Measurements from ENCODE around the gene ADARB2. TPM values are rescaled to one million over a fixed set of nuclear protein-coding genes. Genes with fewer than 3 reads are reported as not detected.

ADARB2 gene
- total and polyA plus RNA-seq, 11 donors: 0.07 to 1.2 (median 0.28) TPM; not detected in 4

- TF ChIP-seq CTCF (IDR thresholded peaks at IDR 0.05): no peak
- TF ChIP-seq POLR2A (IDR thresholded peaks at IDR 0.05): no peak
- Histone ChIP-seq H3K4me3 (no peak overlapping the region), H3K9me3 (no peaks in the 10 kb centered on the region), H3K36me3 (no peaks in the 10 kb centered on the region), H3K27ac (no peak overlapping the region), H3K4me1 (no peaks in the 10 kb centered on the region), H3K27me3 (peaks cover 0 to 16% (median 0%) of the 10 kb centered on the region in 9 donors)
- DNase-seq (no peak), ATAC-seq (no peak)
- intact Hi-C loops (cut with DNase I): no loop called here
- 70 to 82% (median 71%) methylated on average over 7 of the region's 7 CpGs for WGBS, 4 donors
Observed at GRCh38 chr10:1191752-1192151, 545.6 kb downstream of the ADARB2 start.

- WGBS, 4 donors: 87 to 91% (median 89%) methylated on average over 22 of the region's 22 CpGs
- Histone ChIP-seq H3K36me3 (no peaks in the 10 kb centered on the region), H3K4me3 (no peak overlapping the region), H3K9me3 (no peaks in the 10 kb centered on the region), H3K27me3 (peaks cover 0 to 14% (median 0%) of the 10 kb centered on the region in 9 donors), H3K4me1 (no peaks in the 10 kb centered on the region), H3K27ac (no peak overlapping the region)
- DNase-seq (peak in 1 of 5 donors; percentile 25), ATAC-seq (peak in 1 of 4 donors; percentile 33)
- intact Hi-C loops (cut with DNase I): no loop called here
- no peak for TF ChIP-seq CTCF (IDR thresholded peaks at IDR 0.05)
- no peak for TF ChIP-seq POLR2A (IDR thresholded peaks at IDR 0.05)
Observed at GRCh38 chr10:1190791-1191490, 546.4 kb downstream of the ADARB2 start.

GRCh38 chr10:1190052-1190395 is 547.3 kb downstream of the ADARB2 start:
- H3K27ac ChIP-seq: no peak overlapping the region
- no peak for TF ChIP-seq POLR2A (IDR thresholded peaks at IDR 0.05)
- no peak overlapping the region for H3K4me3 ChIP-seq
- H3K9me3 ChIP-seq: no peaks in the 10 kb centered on the region
- no peaks in the 10 kb centered on the region for H3K36me3 ChIP-seq
- no peaks in the 10 kb centered on the region for H3K4me1 ChIP-seq
- peaks cover 0 to 10% (median 0%) of the 10 kb centered on the region in 9 donors for H3K27me3 ChIP-seq
- 80 to 85% (median 82%) methylated on average over 12 of the region's 12 CpGs for WGBS, 4 donors
- no peak for ATAC-seq
- DNase-seq: peak in 1 of 5 donors; percentile 13
- intact Hi-C loops (cut with DNase I): no loop called here

- no peaks in the 10 kb centered on the region for H3K9me3 ChIP-seq
- 90 to 93% (median 90%) methylated on average over 23 to 26 of the region's 26 CpGs for WGBS, 4 donors
- no peaks in the 10 kb centered on the region for H3K4me1 ChIP-seq
- H3K36me3 ChIP-seq: no peaks in the 10 kb centered on the region
- peaks cover 0 to 14% (median 0%) of the 10 kb centered on the region in 9 donors for H3K27me3 ChIP-seq
- intact Hi-C loops (cut with DNase I): no loop called here
- no peak for ATAC-seq
- H3K27ac ChIP-seq: peak overlapping the region in 1 of 12 donors; percentile 60
- DNase-seq: no peak
- H3K4me3 ChIP-seq: no peak overlapping the region
- TF ChIP-seq CTCF (IDR thresholded peaks at IDR 0.05) (no peak), POLR2A (IDR thresholded peaks at IDR 0.05) (no peak)
Observed at GRCh38 chr10:1189166-1190051, 547.9 kb downstream of the ADARB2 start.
